GM19372 (cell line): ENCODE results near the gene EMC9.

Experiments used
- ATAC-seq: cut with Tn5 transposase; IDR thresholded peaks from one replicate; pipeline ENCODE4 v1.9.1; 2021; ENCODE audit warnings: mild to moderate bottlenecking, low read depth, moderate library complexity; ENCODE audit not compliant: unreplicated experiment

EMC9 gene

GRCh38 chr14:24133735-24134134 is 7.7 kb downstream of the EMC9 start:
- no peak for ATAC-seq

GRCh38 chr14:24132976-24133375 is 8.4 kb downstream of the EMC9 start:
- ATAC-seq: no peak

DNA sequence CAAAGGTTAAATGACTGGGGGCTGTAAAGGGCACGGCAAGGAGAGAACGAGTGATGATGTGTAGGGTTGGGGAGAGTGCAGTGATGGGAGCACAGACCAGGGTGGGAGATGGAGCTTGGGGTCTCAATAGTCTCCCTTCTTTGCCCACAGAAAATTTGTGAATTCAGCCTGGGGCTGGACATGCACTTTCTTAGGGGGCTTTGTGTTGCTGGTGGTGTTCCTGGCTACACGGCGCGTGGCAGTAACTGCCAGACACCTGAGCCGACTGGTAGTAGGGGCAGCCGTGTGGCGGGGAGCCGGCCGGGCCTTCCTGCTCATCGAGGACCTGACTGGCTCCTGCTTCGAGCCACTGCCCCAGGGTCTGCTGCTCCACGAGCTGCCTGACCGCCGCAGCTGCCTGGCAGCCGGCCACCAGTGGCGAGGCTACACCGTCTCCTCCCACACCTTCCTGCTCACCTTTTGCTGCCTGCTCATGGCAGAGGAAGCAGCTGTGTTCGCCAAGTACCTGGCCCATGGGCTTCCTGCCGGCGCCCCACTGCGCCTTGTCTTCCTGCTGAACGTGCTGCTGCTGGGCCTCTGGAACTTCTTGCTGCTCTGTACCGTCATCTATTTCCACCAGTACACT is 9.2 kb downstream of the EMC9 start:
- no peak for ATAC-seq

DNA sequence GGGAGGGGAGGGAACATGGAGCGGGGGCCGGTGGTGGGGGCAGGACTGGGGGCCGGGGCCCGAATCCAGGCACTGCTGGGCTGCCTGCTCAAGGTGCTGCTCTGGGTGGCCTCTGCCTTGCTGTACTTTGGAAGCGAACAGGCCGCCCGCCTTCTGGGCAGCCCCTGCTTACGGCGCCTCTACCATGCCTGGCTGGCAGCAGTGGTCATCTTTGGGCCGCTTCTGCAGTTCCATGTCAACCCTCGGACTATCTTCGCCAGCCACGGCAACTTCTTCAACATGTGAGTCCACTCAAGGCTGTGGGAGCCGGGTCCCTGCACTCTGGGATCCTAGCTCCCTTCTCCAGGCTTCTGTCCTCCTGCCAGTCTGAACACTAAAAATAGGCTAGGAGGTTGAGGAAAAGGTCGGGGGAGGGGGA is 9.8 kb downstream of the EMC9 start:
- no peak for ATAC-seq

GRCh38 chr14:24130717-24131548 is 10.5 kb downstream of the EMC9 start:
- no peak for ATAC-seq

DNA sequence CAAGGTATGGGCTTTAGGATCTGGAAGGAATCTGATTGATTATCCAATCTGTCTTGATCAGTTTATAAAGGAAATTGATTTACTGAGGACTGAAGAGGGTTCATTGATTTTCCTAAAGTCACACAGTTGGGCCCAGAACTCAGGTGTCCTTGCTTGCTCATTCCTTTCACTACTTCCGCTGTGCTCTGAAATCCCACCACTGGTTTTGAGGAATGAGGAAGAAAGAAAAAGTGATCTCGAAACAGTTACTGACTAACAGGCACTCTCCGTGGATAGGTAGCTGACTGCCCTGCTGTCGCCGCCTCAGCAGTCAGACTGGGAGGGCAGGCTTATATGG is 11.0 kb downstream of the EMC9 start, which contains the start of gene FITM1:
TSS of gene FITM1 (plus strand) at position 280 of the 337 bp plus-strand sequence. CDS start 905 bp downstream, outside the sequence.
- no peak for ATAC-seq

DNA sequence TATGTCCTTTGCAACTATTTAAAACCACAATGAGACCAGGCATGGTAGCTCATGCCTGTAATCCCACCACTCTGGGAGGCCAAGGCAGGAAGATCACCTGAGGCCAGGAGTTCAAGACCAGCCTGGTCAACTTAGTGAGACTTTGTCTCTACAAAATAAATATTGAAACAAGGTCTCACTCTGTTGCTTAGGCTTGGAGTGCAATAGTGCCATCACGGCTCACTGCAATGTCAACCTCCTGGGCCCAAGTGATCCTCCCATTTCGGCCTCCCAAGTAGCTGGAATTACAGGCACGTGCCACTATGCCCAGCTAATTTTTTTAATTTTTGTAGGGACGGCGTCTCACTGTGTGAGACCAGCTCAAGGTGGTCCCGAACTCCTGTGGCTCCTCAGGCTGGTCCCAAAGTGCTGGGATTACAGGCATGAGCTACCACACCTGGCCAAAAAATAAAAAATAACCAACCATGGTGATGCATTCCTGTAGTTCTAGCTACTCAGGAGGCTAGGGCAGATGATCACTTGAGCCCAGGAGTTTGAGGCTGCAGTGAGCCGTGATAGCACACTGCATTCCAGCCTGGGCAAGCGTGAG is 11.9 kb downstream of the EMC9 start:
- ATAC-seq: no peak

DNA sequence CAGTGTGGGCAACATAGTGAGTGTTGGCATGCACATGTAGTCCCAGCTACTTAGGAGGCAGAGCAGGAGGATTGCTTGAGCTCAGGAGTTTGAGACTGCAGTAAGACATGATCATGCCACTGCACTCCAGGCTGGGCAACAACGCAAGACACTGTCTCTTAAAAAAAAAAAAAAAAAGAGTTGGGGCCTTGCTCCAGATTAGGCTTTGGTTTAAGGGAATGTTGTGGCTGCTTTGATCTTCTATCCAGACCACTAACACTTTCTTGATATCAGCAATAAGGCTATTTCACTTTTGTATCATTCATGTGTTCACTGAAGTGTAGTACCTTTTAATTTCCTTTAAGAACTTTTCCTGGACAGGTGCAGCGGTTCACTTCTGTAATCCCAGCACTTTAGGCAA is 13.7 kb downstream of the EMC9 start:
- ATAC-seq: no peak

GRCh38 chr14:24126939-24127338 is 14.5 kb downstream of the EMC9 start:
- ATAC-seq: no peak

DNA sequence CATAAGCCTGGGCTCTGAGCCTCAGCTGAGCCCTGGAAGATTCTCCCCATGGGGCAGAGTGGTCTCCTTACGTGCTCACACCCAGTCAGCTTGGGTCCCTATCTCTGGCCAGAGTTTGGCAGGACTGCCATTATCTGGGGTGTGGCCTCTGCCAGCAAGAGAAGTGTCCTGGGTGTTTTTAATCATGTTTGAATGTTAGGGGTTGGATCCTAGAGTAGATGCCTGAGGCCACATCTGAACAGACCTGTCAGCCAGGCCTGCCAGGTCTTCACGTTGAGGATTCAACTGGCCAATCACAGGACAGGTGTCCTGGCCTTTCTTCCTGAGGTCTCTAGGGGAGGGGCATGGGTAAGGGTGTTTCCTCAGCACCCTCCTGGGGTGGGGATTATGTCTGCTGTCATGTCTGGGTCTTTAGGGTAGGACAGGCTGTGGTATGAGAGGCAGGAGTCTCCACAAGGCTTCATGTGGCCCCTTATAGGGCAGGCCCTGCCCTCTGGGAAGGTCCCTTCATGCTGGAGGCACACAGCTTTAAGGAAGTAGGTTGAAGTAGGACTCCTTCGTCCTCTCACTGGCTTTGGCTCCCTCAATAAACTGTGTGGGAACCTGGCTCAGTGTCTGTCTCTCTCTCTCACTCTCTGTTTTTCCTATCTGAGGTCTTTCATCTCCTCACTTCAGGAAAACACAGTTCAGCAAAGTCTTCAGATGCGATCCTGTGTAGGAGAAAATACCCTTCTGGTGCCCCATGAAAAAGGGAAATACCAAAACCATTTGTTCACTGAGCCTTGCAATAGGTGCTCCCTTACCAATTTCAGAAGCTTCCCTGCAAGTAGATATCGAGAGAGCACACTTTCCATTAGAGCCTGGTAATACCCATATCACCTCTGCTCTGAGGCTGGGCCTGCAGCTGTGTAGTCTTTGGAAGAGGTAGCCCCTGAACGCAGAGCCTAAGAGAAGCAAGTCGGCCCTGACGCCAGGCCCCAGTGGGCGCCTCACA is 17.7 kb downstream of the EMC9 start:
- ATAC-seq: no peak

GRCh38 chr14:24122898-24123297 is 18.5 kb downstream of the EMC9 start:
- ATAC-seq: no peak

DNA sequence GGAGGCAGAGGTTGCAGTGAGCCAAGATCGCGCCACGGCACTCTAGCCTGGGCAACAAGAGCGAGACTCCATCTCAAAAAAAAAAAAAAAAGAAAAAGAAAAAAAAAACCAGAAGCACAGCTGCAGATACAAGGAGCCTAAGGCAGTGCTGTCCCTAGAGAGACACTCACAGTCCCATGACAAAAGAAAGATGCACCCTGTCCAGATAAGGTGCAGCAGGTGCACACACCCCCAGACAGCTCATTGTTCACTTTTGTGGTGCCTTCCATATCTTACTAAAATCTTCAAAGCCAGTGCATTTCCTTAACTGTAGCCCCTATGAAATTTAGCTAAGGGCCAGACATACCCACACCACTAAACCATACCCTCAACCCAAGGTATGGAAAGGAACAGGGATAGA is 19.0 kb downstream of the EMC9 start:
- no peak for ATAC-seq

DNA sequence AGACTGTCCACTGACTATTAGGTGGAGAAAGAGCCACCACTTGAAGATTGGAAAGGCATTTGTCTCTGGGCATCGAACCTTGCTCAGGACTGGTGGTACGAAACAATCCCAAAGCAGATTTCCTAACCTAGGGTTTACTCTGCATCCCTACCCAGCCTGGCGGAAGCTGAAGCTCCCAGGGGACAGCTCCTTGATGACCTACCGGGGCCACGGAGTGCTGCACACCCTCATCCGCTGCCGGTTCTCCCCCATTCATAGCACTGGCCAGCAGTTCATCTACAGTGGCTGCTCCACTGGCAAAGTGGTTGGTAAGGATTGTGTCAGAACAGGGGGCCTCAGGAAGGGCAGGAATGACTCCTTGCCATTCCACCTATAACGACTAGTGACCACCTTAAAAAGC is 20.2 kb downstream of the EMC9 start:
- no peak for ATAC-seq

- no peak for ATAC-seq
Observed at GRCh38 chr14:24119691-24120090, 21.7 kb downstream of the EMC9 start.

GRCh38 chr14:24117179-24117578 is 24.2 kb downstream of the EMC9 start:
- no peak for ATAC-seq

DNA sequence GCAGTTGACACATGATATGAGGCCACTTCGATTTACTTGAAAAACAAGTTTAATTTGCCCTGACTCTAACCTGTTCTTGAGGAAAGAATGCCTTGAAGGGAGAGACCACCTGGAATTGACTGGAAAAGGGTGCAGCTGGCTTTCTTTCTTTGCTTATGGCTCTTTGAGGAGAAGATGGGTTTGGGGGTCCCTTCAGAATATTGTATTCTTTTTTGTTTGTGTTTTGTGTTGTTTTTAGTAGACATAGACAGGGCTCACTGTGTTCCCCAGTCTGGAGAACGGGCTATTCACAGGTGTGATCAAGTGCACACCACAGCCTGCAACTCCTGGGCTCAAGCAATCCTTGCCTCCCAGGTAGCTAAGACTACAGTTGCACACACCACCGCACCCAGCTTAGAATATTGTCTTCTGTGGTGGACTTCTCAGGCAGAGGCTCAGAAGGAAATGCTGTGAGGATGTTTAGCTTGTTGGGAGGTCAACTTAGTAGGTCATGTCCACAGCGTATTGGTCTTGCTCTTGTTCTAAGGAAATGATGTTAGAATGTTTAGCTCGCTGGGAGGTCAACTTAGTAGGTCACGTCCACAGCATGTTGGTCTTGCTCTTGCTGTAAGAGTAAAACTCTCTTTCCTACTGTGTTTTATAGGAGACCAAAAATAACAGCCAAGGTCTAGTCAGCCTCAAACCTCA is 25.1 kb downstream of the EMC9 start:
- no peak for ATAC-seq

- no peak for ATAC-seq
Observed at GRCh38 chr14:24115422-24116127, 25.8 kb downstream of the EMC9 start.

- ATAC-seq: peak; percentile 78
Observed at GRCh38 chr14:24114532-24115421, 26.6 kb downstream of the EMC9 start, which contains the start of the genes DCAF11 and NRL. Gene DCAF11, plus strand, starts transcription at chr14:24114777. Its CDS starts 818 bp downstream, at chr14:24115595. Gene NRL, minus strand, starts transcription at chr14:24114949. Its CDS starts 32,101 bp downstream, at chr14:24082848.
